ENCODE data around the gene LDLRAD1.

DNA sequence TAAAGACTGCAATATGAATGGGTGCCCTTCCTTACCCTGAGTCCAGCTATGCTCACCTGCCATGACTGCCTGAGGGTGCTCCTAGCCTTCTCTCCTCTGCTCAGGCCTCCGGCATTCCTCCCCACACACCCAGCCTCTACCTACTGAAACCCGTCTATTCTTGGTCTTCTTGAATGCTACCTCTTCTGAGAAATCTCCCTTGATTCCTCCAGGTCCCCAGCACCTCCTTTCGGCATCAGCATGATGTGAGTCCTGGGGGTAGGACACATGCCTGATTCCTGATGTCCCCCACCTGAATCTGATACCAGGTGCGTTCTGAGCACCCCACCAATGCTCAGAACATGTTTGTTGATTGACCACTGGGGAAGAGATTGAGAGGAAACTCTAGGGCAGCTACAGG lies 8.6 kb downstream of the LDLRAD1 start:
- TF ChIP-seq POLR2AphosphoS5 (IDR thresholded peaks at IDR 0.05; ENCODE audit: low read depth, low read length) (no peak), POLR2A (IDR thresholded peaks at IDR 0.05; ENCODE audit: low read depth, low read length) (no peak), TAF1 (IDR thresholded peaks at IDR 0.05; ENCODE audit: borderline replicate concordance, low read depth, low read length) (no peak)
